ENCODE results near the gene ERBB3. TPM values are rescaled to one million over a fixed set of nuclear protein-coding genes. Genes with fewer than 3 reads are reported as not detected.

Gene ERBB3
- total RNA-seq, 1 experiment from 2014 or later: 64.3 TPM

DNA sequence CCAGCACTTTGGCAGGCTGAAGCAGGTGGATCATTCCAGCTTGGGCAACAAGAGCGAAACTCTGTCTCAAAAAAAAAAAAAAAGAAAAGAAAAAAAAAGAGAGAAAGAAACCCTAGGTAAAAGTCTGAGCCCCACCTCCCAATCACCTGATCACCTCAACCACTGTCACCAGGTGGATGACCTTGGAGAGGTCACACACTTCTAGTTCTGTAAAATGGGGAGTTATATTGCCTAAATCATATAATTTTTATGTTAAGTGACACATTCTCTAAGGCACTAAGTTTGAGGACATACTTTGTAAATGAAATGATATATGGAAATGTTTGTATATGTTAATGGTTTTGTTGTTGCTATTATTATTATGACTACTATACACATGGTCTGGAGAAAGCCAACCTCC lies 1.5 kb upstream of the ERBB3 start:
- ChIA-PET POLR2A (interaction anchor here (0.5 to 2.9 kb wide), 4 partner anchors 9 to 31 kb away, joined by 5 to 34 read pairs (median 6); partner anchors contain the start of gene PA2G4), CTCF (interaction anchor here (0.7 to 1.7 kb wide), 5 partner anchors 79 to 341 kb away, joined by 3 to 11 read pairs (median 5); partner anchors contain the start of genes ORMDL2, RNF41, SARNP and SUOX)
- DNase-seq (ENCODE audit: low spot score) (no peak), ATAC-seq (no peak)
- TF ChIP-seq ESRRA (CRISPR knock-in tag; IDR thresholded peaks at IDR 0.05; ENCODE audit: borderline replicate concordance) (peak; percentile 74; the same call in 1 of the 2 replicates), SMAD4 (CRISPR knock-in tag; IDR thresholded peaks at IDR 0.05) (no peak), ATF1 (CRISPR knock-in tag; IDR thresholded peaks at IDR 0.05) (no peak), IRF2 (CRISPR knock-in tag; IDR thresholded peaks at IDR 0.05; ENCODE audit: borderline replicate concordance, low read depth) (no peak), TP53 (CRISPR knock-in tag; IDR thresholded peaks at IDR 0.05) (no peak)
- TF ChIP-seq, protein P1, sequence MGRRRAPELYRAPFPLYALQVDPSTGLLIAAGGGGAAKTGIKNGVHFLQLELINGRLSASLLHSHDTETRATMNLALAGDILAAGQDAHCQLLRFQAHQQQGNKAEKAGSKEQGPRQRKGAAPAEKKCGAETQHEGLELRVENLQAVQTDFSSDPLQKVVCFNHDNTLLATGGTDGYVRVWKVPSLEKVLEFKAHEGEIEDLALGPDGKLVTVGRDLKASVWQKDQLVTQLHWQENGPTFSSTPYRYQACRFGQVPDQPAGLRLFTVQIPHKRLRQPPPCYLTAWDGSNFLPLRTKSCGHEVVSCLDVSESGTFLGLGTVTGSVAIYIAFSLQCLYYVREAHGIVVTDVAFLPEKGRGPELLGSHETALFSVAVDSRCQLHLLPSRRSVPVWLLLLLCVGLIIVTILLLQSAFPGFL (CRISPR knock-in tag; IDR thresholded peaks at IDR 0.05; ENCODE audit: borderline replicate concordance): no peak
- peak overlapping the region; percentile 89 for H3K4me3 Mint-ChIP-seq
- no peaks in the 10 kb centered on the region for H3K36me3 Mint-ChIP-seq
- no peaks in the 10 kb centered on the region for H3K9me3 Mint-ChIP-seq
- H3K27ac Mint-ChIP-seq: peak overlapping the region; percentile 94
- H3K27me3 Mint-ChIP-seq (ENCODE audit: low read depth): no peaks in the 10 kb centered on the region
- peaks cover 23% of the 10 kb centered on the region for H3K4me1 Mint-ChIP-seq

GRCh38 chr12:56078931-56079722 lies 838 bp upstream of the ERBB3 start:
- ChIA-PET POLR2A (interaction anchor here (0.5 to 2.9 kb wide), 14 partner anchors 9 to 939 kb away, joined by 3 to 34 read pairs (median 5); partner anchors contain the start of genes MYL6, PA2G4, RAB5B and RNF41), CTCF (interaction anchor here (0.6 to 2.6 kb wide), 22 partner anchors 9 to 350 kb away, joined by 3 to 13 read pairs (median 4); partner anchors contain the start of genes ESYT1, ORMDL2, PA2G4 and RAB5B)
- DNase-seq (ENCODE audit: low spot score) (peak; percentile 96), ATAC-seq (peak; percentile 68)
- peak overlapping the region; percentile 89 for H3K4me3 Mint-ChIP-seq
- TF ChIP-seq MYBL2 (CRISPR knock-in tag; IDR thresholded peaks at IDR 0.05): no peak; the same call in 1 of the 2 replicates
- TF ChIP-seq KAT7 (CRISPR knock-in tag; IDR thresholded peaks at IDR 0.05; ENCODE audit: borderline replicate concordance): peak; percentile 18; the same call in 1 of the 2 replicates
- no peak for TF ChIP-seq ZBTB43 (CRISPR knock-in tag; IDR thresholded peaks at IDR 0.05)
- TF ChIP-seq EMX1 (CRISPR knock-in tag; IDR thresholded peaks at IDR 0.05): no peak
- no peak; the same call in 1 of the 2 replicates for TF ChIP-seq FOXK1 (CRISPR knock-in tag; IDR thresholded peaks at IDR 0.05)
- TF ChIP-seq NFATC4 (CRISPR knock-in tag; IDR thresholded peaks at IDR 0.05): peak; percentile 23; the same call in 1 of the 2 replicates
- TF ChIP-seq ZNF317 (CRISPR knock-in tag; IDR thresholded peaks at IDR 0.05; ENCODE audit: borderline replicate concordance, low read depth): 0 out of 2 replicates have a peak, but pooled peaks have one; percentile 7
- TF ChIP-seq, protein P2, sequence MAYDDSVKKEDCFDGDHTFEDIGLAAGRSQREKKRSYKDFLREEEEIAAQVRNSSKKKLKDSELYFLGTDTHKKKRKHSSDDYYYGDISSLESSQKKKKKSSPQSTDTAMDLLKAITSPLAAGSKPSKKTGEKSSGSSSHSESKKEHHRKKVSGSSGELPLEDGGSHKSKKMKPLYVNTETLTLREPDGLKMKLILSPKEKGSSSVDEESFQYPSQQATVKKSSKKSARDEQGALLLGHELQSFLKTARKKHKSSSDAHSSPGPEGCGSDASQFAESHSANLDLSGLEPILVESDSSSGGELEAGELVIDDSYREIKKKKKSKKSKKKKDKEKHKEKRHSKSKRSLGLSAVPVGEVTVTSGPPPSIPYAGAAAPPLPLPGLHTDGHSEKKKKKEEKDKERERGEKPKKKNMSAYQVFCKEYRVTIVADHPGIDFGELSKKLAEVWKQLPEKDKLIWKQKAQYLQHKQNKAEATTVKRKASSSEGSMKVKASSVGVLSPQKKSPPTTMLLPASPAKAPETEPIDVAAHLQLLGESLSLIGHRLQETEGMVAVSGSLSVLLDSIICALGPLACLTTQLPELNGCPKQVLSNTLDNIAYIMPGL (CRISPR knock-in tag; IDR thresholded peaks at IDR 0.05): peak; percentile 98
- TF ChIP-seq GRHL2 (CRISPR knock-in tag; IDR thresholded peaks at IDR 0.05; ENCODE audit: insufficient replicate concordance, severe bottlenecking): no peak
- TF ChIP-seq CTCF (IDR thresholded peaks at IDR 0.05): peak; percentile 46; the same call in 1 of the 2 replicates
- peak; percentile 56 for TF ChIP-seq SP1 (CRISPR knock-in tag; conservative IDR thresholded peaks at IDR 0.05)
- TF ChIP-seq TP53 (CRISPR knock-in tag; IDR thresholded peaks at IDR 0.05): peak; percentile 69; the same call in 1 of the 2 replicates
- 0 out of 2 replicates have a peak, but pooled peaks have one; percentile 1 for TF ChIP-seq ZNF396 (CRISPR knock-in tag; IDR thresholded peaks at IDR 0.05; ENCODE audit: borderline replicate concordance)
- no peak for TF ChIP-seq CREM (CRISPR knock-in tag; IDR thresholded peaks at IDR 0.05)
- peaks cover 6% of the 10 kb centered on the region for H3K36me3 Mint-ChIP-seq
- no peaks in the 10 kb centered on the region for H3K9me3 Mint-ChIP-seq
- H3K27ac Mint-ChIP-seq: peak overlapping the region; percentile 98
- H3K27me3 Mint-ChIP-seq (ENCODE audit: low read depth): no peaks in the 10 kb centered on the region
- H3K4me1 Mint-ChIP-seq: peaks cover 23% of the 10 kb centered on the region
